NCI-H1048 (cell line): ENCODE results near the gene BSND.

Experiments
- DNase-seq: peaks from one replicate; lab custom pipeline; 2025; lab: John Stamatoyannopoulos, UW

The BSND gene

GRCh38 chr1:55048453-55049270, 49.9 kb downstream of the BSND start:
- no peak for DNase-seq

- DNase-seq, result no peak
Observed at GRCh38 chr1:55049271-55049913, 50.7 kb downstream of the BSND start.

- DNase-seq, result no peak
Observed at GRCh38 chr1:55049914-55050278, 51.2 kb downstream of the BSND start.

GRCh38 chr1:55050283-55050682, 51.5 kb downstream of the BSND start:
- no peak for DNase-seq

GRCh38 chr1:55051169-55051568, 52.4 kb downstream of the BSND start:
- DNase-seq, result no peak

GRCh38 chr1:55051621-55052020, 52.9 kb downstream of the BSND start:
- DNase-seq, result no peak

DNA sequence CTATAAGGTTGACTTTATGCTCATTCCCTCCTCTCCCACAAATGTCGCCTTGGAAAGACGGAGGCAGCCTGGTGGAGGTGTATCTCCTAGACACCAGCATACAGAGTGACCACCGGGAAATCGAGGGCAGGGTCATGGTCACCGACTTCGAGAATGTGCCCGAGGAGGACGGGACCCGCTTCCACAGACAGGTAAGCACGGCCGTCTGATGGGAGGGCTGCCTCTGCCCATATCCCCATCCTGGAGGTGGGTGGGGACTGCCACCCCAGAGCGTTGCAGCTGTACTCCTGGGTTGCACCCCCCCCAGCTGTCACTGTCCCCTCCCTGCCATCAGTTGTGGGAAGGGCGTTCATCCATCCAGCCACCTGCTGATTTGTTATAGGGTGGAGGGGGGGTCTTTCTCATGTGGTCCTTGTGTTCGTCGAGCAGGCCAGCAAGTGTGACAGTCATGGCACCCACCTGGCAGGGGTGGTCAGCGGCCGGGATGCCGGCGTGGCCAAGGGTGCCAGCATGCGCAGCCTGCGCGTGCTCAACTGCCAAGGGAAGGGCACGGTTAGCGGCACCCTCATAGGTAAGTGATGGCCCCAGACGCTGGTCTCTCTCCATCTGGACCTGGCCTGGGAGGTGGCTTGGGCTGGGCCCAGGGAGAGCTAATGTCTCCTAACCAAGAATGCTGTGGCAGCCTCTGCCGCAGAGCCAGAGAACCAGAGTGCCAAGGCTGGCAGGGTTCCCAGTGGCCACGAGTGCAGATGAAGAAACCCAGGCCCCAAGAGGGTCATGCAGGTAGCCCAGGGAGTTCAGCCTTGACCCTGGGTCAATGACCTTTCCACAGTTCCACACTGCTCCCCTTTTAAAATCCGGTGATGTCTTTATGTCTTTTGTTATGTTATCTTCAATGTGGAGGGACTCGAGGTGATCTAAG, 53.7 kb downstream of the BSND start:
- no peak for DNase-seq

- no peak for DNase-seq
Observed at GRCh38 chr1:55053265-55053954, 54.7 kb downstream of the BSND start.

- DNase-seq, result no peak
Observed at GRCh38 chr1:55054396-55054795, 55.7 kb downstream of the BSND start.

- DNase-seq, result no peak
Observed at GRCh38 chr1:55055084-55055882, 56.5 kb downstream of the BSND start.

GRCh38 chr1:55055951-55056631, 57.4 kb downstream of the BSND start:
- DNase-seq, result no peak

DNA sequence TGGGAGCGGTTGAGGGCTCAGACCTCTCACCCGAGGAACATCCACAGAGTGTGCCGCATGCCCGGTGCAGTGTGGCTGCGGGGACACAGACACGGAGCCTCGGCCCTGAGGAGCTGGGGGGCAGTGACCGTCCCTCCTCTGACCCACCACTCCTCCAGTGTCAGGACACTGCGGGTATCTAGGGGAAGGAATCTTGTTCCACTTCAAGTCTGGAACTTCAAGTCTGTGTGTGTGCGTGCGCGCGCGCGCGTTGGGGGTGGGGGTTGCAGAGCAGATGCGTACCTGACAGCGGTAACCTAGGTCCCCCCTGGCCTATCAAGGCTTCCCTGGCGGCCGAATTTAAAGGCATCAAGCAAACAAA, 57.9 kb downstream of the BSND start:
- DNase-seq, result no peak

DNA sequence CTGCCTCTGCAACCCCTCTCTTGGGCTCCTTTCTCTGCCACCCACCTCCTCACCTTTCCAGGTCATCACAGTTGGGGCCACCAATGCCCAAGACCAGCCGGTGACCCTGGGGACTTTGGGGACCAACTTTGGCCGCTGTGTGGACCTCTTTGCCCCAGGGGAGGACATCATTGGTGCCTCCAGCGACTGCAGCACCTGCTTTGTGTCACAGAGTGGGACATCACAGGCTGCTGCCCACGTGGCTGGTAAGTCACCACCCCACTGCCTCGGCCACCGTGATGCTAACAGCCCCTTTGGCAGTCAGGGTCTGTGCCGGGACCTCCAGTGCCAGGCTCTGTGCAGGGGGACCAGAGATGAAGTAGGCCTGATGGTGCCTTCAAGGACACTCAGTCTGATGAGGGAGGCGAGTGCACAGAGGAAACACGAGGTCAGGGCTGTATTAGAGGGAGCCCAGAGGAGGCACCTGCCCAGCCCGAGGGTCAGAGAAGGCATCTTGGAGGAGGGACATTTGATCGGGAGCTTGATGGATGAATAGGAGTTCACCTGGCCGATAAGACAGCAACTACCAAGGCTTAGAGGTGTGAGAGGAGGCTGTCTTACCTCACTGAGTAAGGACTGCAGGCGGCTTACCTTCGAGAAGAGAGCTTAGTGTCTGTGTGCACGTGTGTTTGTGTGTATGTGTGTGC, 58.7 kb downstream of the BSND start:
- no peak for DNase-seq

- no peak for DNase-seq
Observed at GRCh38 chr1:55057956-55058298, 59.2 kb downstream of the BSND start.

GRCh38 chr1:55059302-55060132, 60.8 kb downstream of the BSND start:
- no peak for DNase-seq

DNA sequence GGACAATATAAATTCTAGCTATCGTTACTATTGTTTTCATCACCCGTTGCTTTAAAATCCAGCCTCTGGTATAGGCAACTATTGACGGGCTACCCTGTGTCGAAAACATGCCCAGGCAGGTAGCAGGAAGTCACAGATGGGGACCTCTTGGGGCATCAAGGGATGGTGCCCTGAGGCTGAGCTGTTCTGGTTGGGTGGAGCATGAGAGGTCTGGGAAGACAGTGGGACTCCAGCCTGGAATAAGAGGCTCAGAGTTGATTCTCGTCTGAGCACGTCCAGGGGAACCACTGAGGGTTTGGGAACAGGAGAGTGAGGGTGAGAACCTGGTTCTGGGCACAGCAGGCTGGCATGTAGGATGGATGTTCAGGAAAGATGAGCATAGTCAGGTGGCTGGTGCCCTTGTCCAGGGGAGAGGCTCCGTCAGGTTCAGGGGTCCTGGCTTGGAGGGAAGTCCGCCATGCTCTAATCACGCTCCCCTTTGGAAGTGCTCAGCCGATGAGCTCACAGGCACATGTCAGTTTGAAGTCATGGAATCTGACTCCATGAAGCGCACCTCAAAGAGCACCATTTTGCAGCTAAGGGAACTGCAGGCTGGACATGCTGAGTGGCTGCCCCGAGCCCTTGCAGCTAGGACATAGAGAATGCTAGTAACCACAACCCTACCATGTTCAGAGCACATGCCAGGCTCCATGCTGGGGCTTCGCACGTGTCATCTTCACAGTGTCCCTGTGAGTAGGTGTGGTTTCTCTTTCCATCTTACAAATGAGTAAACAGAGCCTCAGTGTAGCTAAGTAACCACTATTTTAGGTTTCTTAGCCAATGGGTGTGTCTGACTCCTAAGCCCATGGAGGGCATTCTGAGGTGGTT, 61.6 kb downstream of the BSND start:
- no peak for DNase-seq

DNA sequence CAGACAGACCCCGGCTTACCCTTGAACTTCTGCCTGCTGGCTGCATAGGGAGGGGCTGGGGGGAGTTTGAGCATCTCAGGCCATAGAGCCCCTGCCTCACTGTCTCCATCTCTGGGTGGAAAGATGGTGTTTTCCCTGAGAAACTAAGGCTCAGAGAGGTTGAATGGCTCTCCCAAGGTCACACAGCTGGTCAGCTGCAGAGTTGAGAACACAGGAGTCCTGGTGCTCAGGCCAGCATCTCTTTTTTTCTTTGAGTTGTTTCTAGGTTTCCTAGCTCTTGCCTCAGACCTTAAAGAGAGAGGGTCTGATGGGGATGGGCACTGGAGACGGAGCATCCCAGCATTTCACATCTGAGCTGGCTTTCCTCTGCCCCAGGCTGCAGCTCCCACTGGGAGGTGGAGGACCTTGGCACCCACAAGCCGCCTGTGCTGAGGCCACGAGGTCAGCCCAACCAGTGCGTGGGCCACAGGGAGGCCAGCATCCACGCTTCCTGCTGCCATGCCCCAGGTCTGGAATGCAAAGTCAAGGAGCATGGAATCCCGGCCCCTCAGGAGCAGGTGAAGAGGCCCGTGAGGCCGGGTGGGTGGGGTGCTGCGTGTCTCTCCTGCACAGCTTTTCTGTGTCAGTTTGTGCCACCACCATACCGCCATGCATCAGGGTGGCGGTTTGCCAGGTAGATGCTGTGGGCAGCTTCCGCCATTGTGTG, 62.4 kb downstream of the BSND start:
- no peak for DNase-seq
